Myocyte (in vitro differentiated cells): Measurements from ENCODE around the gene NFILZ. TPM values are rescaled to one million over a fixed set of nuclear protein-coding genes. Genes with fewer than 3 reads are reported as not detected.

Source experiments
- DNase-seq: peaks from one replicate; pipeline ENCODE4 v3.0.0-alpha.2; 2012; ENCODE audit warnings: low read depth
- polyA plus RNA-seq: library from polyadenylated mRNA; unstranded; fragments of >200 nt; gene quantifications from one replicate; pipeline ENCODE4 v1.2.1, GENCODE V29; 2012; ENCODE audit warnings: missing spikeins
- total RNA-seq: library from RNA; depleted of rRNA; stranded (reverse); fragments of >200 nt; gene quantifications from 2 replicates; pipeline ENCODE4 v1.2.3, GENCODE V29; 2014

NFILZ gene, protein sequence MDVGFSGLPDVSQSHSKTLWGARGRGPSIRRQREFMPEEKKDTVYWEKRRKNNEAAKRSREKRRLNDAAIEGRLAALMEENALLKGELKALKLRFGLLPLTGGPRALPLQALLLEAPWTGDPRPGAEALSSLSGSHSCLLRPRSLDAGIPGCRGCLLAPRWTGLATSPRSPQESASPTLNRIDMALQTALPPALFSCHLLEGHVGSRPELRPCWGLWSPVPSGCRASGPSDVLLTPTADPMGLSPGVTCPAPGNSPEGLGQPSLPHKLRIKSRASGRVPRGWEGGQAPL
- total RNA-seq, result not detected in 2 replicates
- not detected for polyA plus RNA-seq

DNA sequence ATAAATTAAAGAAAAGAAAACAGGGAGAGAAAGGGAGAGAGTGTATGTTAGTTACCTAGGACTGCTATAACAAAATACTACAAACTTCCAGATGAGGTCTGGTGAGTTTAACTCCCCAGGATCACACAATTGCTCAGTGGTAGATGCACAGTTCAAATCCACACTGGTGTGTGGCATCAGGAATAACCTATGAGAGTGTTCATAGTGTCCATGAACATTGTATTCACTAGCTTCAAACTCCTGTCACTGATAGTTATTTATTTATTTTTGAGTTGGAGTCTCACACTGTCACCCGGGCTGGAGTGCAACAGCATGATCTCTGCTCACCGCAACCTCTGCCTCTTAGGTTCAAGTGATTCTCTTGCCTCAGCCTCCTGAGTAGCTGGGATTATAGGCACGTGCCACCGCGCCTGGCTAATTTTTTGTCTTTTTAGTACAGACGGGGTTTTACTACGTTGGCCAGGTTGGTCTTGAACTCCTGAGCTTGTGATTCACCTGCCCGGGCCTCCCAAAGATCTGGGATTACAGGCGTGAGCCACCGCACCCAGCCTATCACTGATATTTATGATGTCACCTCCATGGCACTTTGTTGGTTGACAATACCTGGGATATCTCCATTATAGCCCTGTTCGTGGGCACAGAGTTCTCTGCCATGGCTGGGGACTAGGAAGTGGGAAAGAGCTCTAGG lies at the start of gene NFILZ:
TSS of gene NFILZ (plus strand) at position 638 of the 688 bp plus-strand sequence. CDS start 46,133 bp downstream, outside the sequence.
- no peak for DNase-seq

- DNase-seq, result peak; percentile 62
These were observed 49.6 kb upstream of the NFILZ start for GRCh38 chr19:8580710-8581281.

- DNase-seq, result no peak
These were observed 45.2 kb upstream of the NFILZ start for GRCh38 chr19:8584965-8585893.

- no peak for DNase-seq
These were observed 44.3 kb upstream of the NFILZ start for GRCh38 chr19:8585894-8586750.

- DNase-seq, result no peak
These were observed 41.2 kb upstream of the NFILZ start for GRCh38 chr19:8589177-8589714.

DNA sequence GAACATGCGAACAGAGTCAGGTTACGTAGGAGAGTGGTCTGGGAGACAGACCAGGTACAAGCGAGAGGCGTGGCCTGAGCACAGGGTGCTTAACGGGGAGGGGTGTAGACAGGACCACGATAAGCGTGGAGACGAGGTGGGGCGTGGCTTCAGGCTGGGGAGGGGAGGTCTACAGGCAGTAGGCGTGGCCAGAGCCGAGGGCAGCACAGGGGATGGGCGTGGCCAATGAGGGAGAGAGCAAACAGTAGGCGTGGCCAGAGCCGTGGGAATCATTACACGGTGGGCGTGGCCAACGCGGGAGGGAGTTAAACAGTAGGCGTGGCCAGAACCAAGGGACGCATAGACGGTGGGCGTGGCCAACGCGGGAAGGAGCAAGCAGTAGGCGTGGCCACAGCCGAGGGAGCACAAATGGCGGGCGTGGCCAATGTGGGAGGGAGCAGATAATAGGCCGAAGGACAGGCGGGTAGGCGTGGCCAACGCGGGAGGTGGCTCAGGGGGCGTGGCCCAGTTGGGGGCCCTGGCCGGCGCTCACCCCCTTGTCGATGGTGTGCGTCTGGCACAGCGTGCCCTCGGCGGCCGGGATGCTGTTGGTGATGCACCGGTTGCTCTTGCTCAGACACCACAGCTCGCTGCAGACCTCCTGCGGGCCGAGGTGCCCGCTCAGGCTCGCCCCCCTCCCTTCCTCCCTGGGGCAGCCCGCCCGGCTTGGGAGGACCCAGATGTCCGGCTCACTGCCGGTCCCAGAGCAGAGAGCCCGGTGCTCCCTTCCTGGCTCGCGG lies 38.0 kb upstream of the NFILZ start:
- no peak for DNase-seq

GRCh38 chr19:8593931-8594330 lies 36.5 kb upstream of the NFILZ start:
- no peak for DNase-seq

DNA sequence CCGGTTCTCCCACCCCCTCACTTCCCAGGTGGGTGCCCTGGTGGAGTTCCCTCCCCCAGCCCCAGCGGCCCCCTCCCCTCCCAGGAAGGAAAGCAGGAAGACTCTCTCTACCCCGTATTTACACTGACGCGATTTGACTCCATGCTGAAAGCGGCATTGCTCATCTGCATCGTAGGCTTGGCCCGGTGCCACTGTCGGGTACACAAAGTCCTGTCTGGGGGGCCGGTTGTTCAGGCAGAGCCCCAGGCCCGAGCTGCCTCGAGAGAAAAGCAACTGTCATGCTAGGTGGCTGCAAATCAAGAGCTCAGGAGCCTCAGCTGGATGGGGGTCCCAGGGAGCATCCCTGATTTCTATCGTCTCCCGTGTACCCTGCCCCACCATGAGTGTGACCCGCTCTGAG lies 34.8 kb upstream of the NFILZ start:
- DNase-seq, result no peak

- no peak for DNase-seq
These were observed 34.3 kb upstream of the NFILZ start for GRCh38 chr19:8596168-8596567.

GRCh38 chr19:8600064-8600463 lies 30.4 kb upstream of the NFILZ start:
- no peak for DNase-seq

GRCh38 chr19:8600816-8601215 lies 29.6 kb upstream of the NFILZ start:
- no peak for DNase-seq

DNA sequence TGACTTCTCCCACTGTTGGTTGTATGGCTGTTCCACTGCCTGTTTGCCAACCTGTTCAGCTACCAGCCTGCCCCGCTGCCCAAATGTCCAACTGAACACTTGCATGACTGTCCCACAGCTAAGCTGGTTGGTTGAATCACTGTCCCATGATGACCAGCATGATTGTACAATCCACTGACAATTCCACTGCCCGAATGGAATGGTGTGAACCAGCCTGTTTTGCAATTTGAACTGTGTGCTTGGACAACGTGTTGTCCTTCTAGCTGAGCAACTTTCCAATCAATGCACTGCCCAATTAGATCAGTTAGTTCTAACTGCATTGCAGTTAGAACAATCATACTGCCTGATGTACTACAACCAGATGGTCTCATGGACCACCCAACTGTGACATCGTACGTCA lies 28.6 kb upstream of the NFILZ start:
- no peak for DNase-seq

DNA sequence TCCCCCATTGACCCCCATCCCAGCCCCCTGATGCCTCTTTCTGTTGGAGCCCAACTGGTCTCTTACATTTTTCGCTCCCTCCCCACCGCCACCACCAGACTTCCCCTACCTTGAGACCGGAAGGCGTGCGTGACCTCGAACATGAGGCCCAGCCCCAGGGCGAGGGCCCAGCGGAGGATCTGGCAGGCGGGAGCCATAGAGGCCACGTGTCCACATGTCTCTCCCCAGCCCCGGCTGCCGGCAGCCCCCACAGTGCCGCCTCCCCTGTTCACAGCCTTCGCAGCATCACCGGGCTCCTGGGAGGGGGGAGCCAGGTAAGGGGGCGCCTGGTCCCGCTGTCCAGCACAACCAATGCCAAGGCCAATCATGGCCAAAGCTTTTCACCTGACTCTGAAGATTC lies 24.9 kb upstream of the NFILZ start:
- DNase-seq, result no peak

GRCh38 chr19:8607386-8607785 lies 23.0 kb upstream of the NFILZ start:
- no peak for DNase-seq

- DNase-seq, result no peak
These were observed 21.5 kb upstream of the NFILZ start for GRCh38 chr19:8608941-8609278.

DNA sequence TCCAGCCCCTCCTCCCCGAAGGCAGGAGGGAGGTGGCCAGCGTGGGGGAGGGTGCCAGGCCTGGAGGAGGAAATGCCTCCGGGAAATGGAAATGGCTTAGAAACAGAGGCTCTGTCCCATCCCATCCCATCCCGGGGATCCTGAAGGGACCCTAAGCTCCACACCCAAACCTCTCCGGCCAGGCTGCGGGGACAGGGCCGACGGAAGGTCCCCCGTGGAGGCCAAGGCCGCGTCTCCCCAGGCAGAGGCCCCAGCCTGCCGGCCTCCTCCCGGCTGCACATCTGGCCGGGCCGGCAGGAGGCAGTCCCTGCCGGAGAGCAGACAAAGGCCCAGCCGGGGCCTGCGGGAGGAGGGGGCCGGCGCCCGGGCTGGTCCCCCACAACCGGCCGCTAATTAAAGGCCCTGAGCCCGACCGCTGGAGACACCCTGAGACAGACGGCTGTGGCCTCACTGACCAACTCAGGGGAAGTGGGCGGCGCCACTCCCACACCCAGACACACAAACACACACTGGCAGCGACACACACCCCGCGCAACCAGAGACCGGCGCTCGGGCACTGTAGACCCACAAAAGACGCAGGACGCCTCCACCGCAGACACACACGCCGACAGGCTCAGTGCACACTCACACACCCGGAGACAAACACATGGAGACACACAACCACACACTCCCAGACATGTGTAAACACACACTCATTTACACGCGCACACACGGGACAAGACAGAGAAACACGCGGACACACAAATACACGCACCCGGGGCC lies 21.0 kb upstream of the NFILZ start:
- DNase-seq, result no peak

GRCh38 chr19:8610041-8610935 lies 20.1 kb upstream of the NFILZ start, which contains the start of gene ADAMTS10:
TSS of gene ADAMTS10 (minus strand) at chr19:8610715. CDS start at chr19:8605710, 5,005 bp downstream.
- DNase-seq, result no peak

GRCh38 chr19:8610936-8611300 lies 19.5 kb upstream of the NFILZ start:
- no peak for DNase-seq
